Stimulated activated CD8-positive, alpha-beta memory T cell treated with anti-CD3 and anti-CD28 coated beads, Interleukin-4, amount 100 ng/mL, for 1 hour (primary cell): ENCODE measurements around the gene KCNK2.

ENCODE experiments used
- DNase-seq, 2 donors: peaks; one replicate each; pipeline ENCODE4 v3.0.0-alpha.2; 2020; ENCODE audit warnings: low read depth in 2 of 2, low spot score in 1 of 2

KCNK2 gene

GRCh38 chr1:215251428-215251827 lies 168.9 kb downstream of the KCNK2 start:
- no peak for DNase-seq

GRCh38 chr1:215252164-215252563 lies 169.6 kb downstream of the KCNK2 start:
- DNase-seq: no peak

GRCh38 chr1:215256936-215257679 lies 174.6 kb downstream of the KCNK2 start:
- DNase-seq: no peak

- DNase-seq: no peak
Measured at GRCh38 chr1:215260711-215261110, 178.2 kb downstream of the KCNK2 start.

- DNase-seq: no peak
Measured at GRCh38 chr1:215262106-215262505, 179.6 kb downstream of the KCNK2 start.

- DNase-seq: no peak
Measured at GRCh38 chr1:215263636-215264035, 181.1 kb downstream of the KCNK2 start.

GRCh38 chr1:215264649-215265048 lies 182.1 kb downstream of the KCNK2 start:
- no peak for DNase-seq

- DNase-seq: no peak
Measured at GRCh38 chr1:215267495-215267894, 185.0 kb downstream of the KCNK2 start.

GRCh38 chr1:215269955-215270354 lies 187.4 kb downstream of the KCNK2 start:
- DNase-seq: no peak

GRCh38 chr1:215273838-215274516 lies 191.4 kb downstream of the KCNK2 start:
- DNase-seq: no peak

GRCh38 chr1:215276582-215276981 lies 194.0 kb downstream of the KCNK2 start:
- DNase-seq: no peak

- no peak for DNase-seq
Measured at GRCh38 chr1:215277532-215277931, 195.0 kb downstream of the KCNK2 start.

- no peak for DNase-seq
Measured at GRCh38 chr1:215279682-215280081, 197.1 kb downstream of the KCNK2 start.

GRCh38 chr1:215282557-215282956 lies 200.0 kb downstream of the KCNK2 start:
- DNase-seq: no peak

- no peak for DNase-seq
Measured at GRCh38 chr1:215285013-215285800, 202.7 kb downstream of the KCNK2 start.
